GM18517 (cell line): ENCODE results near the gene KCNQ1.

Source experiments
- ATAC-seq: cut with Tn5 transposase; IDR thresholded peaks from one replicate; pipeline ENCODE4 v1.9.1; 2021; ENCODE audit warnings: mild to moderate bottlenecking, moderate library complexity; ENCODE audit not compliant: unreplicated experiment

Gene KCNQ1

GRCh38 chr11:2549080-2549479, 104.3 kb downstream of the KCNQ1 start:
- no peak for ATAC-seq

GRCh38 chr11:2549491-2549875, 104.7 kb downstream of the KCNQ1 start:
- ATAC-seq: no peak

GRCh38 chr11:2549876-2550605, 105.2 kb downstream of the KCNQ1 start:
- no peak for ATAC-seq

GRCh38 chr11:2550606-2550970, 105.8 kb downstream of the KCNQ1 start:
- ATAC-seq: no peak

GRCh38 chr11:2551131-2551530, 106.3 kb downstream of the KCNQ1 start:
- ATAC-seq: no peak

- ATAC-seq: no peak
These were observed 107.4 kb downstream of the KCNQ1 start for GRCh38 chr11:2552210-2552609.

GRCh38 chr11:2553198-2553597, 108.4 kb downstream of the KCNQ1 start:
- ATAC-seq: no peak

GRCh38 chr11:2553886-2554285, 109.1 kb downstream of the KCNQ1 start:
- ATAC-seq: no peak

- ATAC-seq: no peak
These were observed 109.8 kb downstream of the KCNQ1 start for GRCh38 chr11:2554338-2555207.

GRCh38 chr11:2555336-2555735, 110.5 kb downstream of the KCNQ1 start:
- ATAC-seq: no peak

- ATAC-seq: no peak
These were observed 111.1 kb downstream of the KCNQ1 start for GRCh38 chr11:2555891-2556290.

GRCh38 chr11:2557381-2557780, 112.6 kb downstream of the KCNQ1 start:
- ATAC-seq: no peak

- no peak for ATAC-seq
These were observed 113.6 kb downstream of the KCNQ1 start for GRCh38 chr11:2558397-2558796.

- no peak for ATAC-seq
These were observed 114.2 kb downstream of the KCNQ1 start for GRCh38 chr11:2558861-2559526.

- no peak for ATAC-seq
These were observed 114.9 kb downstream of the KCNQ1 start for GRCh38 chr11:2559527-2560311.

GRCh38 chr11:2561696-2562581, 117.1 kb downstream of the KCNQ1 start:
- ATAC-seq: no peak

GRCh38 chr11:2562890-2563212, 118.0 kb downstream of the KCNQ1 start:
- ATAC-seq: no peak

GRCh38 chr11:2563213-2564007, 118.6 kb downstream of the KCNQ1 start:
- no peak for ATAC-seq

- no peak for ATAC-seq
These were observed 119.3 kb downstream of the KCNQ1 start for GRCh38 chr11:2564008-2564530.
